Sigmoid colon (tissue), 4 donors: ENCODE results near the gene LCP1.

Experiments used
- CTCF ChIP-seq, 4 experiments: fragments of 450-650 bp in 3 of 4; fragments of 200-600 bp in 1 of 4; IDR thresholded peaks; one replicate each; pipeline ENCODE4 v1.5.1; 2016 to 2019; ENCODE audit warnings: antibody characterized with exemption in 4 of 4, mild to moderate bottlenecking in 3 of 4, moderate library complexity in 2 of 4
- EP300 ChIP-seq, 4 donors: sonication (generic); formaldehyde crosslinking; IDR thresholded peaks; one replicate each; pipeline ENCODE4 v1.6.1; 2017; ENCODE audit warnings: antibody characterized with exemption in 4 of 4
- POLR2A ChIP-seq, 2 donors: fragments of 450-650 bp; IDR thresholded peaks; one replicate each; pipeline ENCODE4 v1.6.1; 2016; ENCODE audit warnings: antibody characterized with exemption in 2 of 2, mild to moderate bottlenecking in 2 of 2, moderate library complexity in 2 of 2

DNA sequence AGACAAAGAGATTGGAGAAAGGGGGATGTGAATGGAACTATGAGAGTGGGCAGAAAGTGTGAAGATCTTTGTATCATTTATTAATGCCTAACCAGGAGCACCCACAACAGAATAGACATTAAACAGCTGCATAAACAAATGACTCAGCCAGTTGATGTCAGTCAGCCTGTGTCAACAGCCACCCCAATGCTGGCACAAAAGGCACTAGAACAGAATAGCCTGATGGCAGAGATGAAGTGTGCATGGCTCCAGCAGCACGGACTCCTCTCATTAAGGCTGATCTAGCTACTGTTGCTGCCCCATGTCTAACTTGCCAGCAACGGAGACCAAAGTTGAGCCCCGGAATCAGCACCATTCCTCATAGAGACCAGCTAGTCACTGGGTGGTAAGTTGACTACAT is 85.0 kb downstream of the LCP1 start:
- TF ChIP-seq CTCF (IDR thresholded peaks at IDR 0.05), result no peak
- no peak for TF ChIP-seq POLR2A (IDR thresholded peaks at IDR 0.05)
- no peak for TF ChIP-seq EP300 (IDR thresholded peaks at IDR 0.05)
